Transverse colon (tissue), 4 donors: ENCODE data around the gene NAGS. TPM values are rescaled to one million over a fixed set of nuclear protein-coding genes. Genes with fewer than 3 reads are reported as not detected.
"Not testable (repeated sequence)": the region's sequence is repeated elsewhere in the genome, so short reads cannot be mapped to it uniquely, and the experiment has no call there.

Experiments used
- DNase-seq: peaks from one replicate; pipeline ENCODE4 v3.0.0-alpha.2; 2019
- H3K27ac ChIP-seq, 4 donors: fragments of 200-600 bp; sonication (generic); 2 replicates each; pipeline ENCODE4 v1.5.1; 2016 to 2018; ENCODE audit warnings: inconsistent platforms in 4 of 4
- H3K27me3 ChIP-seq: fragments of 200-600 bp; sonication (generic); 2 replicates; pipeline ENCODE4 v1.5.1; 2017; ENCODE audit warnings: inconsistent platforms
- H3K36me3 ChIP-seq, 4 donors: fragments of 200-600 bp; sonication (generic); 2 replicates each; pipeline ENCODE4 v1.5.1; 2017 to 2019; ENCODE audit warnings: inconsistent platforms in 4 of 4
- H3K4me1 ChIP-seq, 4 donors: fragments of 200-600 bp; sonication (generic); 2 replicates each; pipeline ENCODE4 v1.5.1; 2017 to 2020; ENCODE audit warnings: inconsistent platforms in 4 of 4
- H3K4me3 ChIP-seq, 4 donors: fragments of 200-600 bp; sonication (generic); 1 replicate in 1 of 4; 2 replicates in 3 of 4; pipeline versions ENCODE4 v1.5.1 to v1.6.1; 2017 to 2019; ENCODE audit warnings: inconsistent platforms in 4 of 4
- H3K9me3 ChIP-seq, 2 donors: fragments of 200-600 bp; sonication (generic); 2 replicates each; pipeline ENCODE4 v1.5.1; 2017 to 2019; ENCODE audit warnings: inconsistent platforms in 2 of 2
- CTCF ChIP-seq, 5 experiments: fragments of 200-600 bp in 3 of 5; fragments of 450-650 bp in 2 of 5; sonication (generic) in 3 of 5; IDR thresholded peaks; 1 replicate in 2 of 5; 2 replicates in 3 of 5; pipeline ENCODE4 v1.5.1; 2016 to 2017; ENCODE audit warnings: antibody characterized with exemption in 5 of 5, inconsistent platforms in 3 of 5, mild to moderate bottlenecking in 2 of 5, moderate library complexity in 1 of 5
- EP300 ChIP-seq: sonication (generic); formaldehyde crosslinking; IDR thresholded peaks from one replicate; pipeline ENCODE4 v1.6.1; 2017; ENCODE audit warnings: antibody characterized with exemption, low read depth
- POLR2A ChIP-seq: fragments of 450-650 bp; IDR thresholded peaks from one replicate; pipeline ENCODE4 v1.6.1; 2016; ENCODE audit warnings: antibody characterized with exemption, mild to moderate bottlenecking, moderate library complexity
- POLR2AphosphoS5 ChIP-seq, 3 donors: sonication (generic); formaldehyde crosslinking; IDR thresholded peaks; one replicate each; pipeline ENCODE4 v1.6.1; 2016; ENCODE audit warnings: antibody characterized with exemption in 3 of 3
- WGBS, 2 donors: methylation state at CpG; one replicate each; pipeline ENCODE4 v1.1.5; 2018; ENCODE audit warnings: low coverage in 1 of 2; 5-methylcytosine and 5-hydroxymethylcytosine counted together
- in situ Hi-C, 4 donors: fragments of 200-750 bp; cut with MboI; loops; one replicate each; pipeline versions ENCODE4 v1.15.0 to v1.15.1; 2017; ENCODE audit warnings: low sequenced_read_pairs in 3 of 4, low pct_ligation_motif_present in 1 of 4, low pct_unique_long_range_greater_than_20kb in 1 of 4
- intact Hi-C: fragments of 100-400 bp; cut with DNase I; formaldehyde crosslinking; loops from one replicate; pipeline ENCODE4 v1.15.1; 2023; ENCODE audit warnings: low total_unique reads
- total RNA-seq, 4 donors: library from RNA; depleted of rRNA; stranded (reverse); fragments of >200 nt; gene quantifications; one replicate each; pipeline ENCODE4 v1.1.0, GENCODE V29; 2016

Gene NAGS
- total RNA-seq, 4 donors from 2014 or later, result 3.0 to 46.3 (median 17.7) TPM

GRCh38 chr17:43994272-43995149 lies 9.9 kb upstream of the NAGS start:
- Histone ChIP-seq H3K4me1 (peaks cover 4 to 8% (median 7%) of the 10 kb centered on the region in 4 donors), H3K36me3 (no peaks in the 10 kb centered on the region), H3K27ac (no peak overlapping the region), H3K27me3 (peaks cover 43% of the 10 kb centered on the region), H3K4me3 (peak overlapping the region in 1 of 4 donors; percentile 18), H3K9me3 (no peaks in the 10 kb centered on the region)
- in situ Hi-C loops (loop anchor here in 3 of 4 donors (10.0 to 25.0 kb wide), 2 partner anchors 50 to 107 kb away; partner anchors contain the start of gene PPY (in 3 of the 3)), intact Hi-C loops (no loop called here)
- WGBS, 2 donors, result 7% methylated on average over 52 of the region's 52 CpGs; no CpG with 5 or more reads in 1 of the 2 donors
- TF ChIP-seq POLR2AphosphoS5 (IDR thresholded peaks at IDR 0.05) (no peak), POLR2A (no peak), EP300 (no peak), CTCF (IDR thresholded peaks at IDR 0.05) (peak; percentile 88 to 91 (median 90))
- peak; percentile 60 for DNase-seq

- TF ChIP-seq CTCF (IDR thresholded peaks at IDR 0.05), result peak in 2 of 5 experiments; percentile 4 to 9
- TF ChIP-seq POLR2AphosphoS5 (IDR thresholded peaks at IDR 0.05), result no peak
- no peaks in the 10 kb centered on the region for H3K36me3 ChIP-seq
- intact Hi-C loops (no loop called here), in situ Hi-C loops (loop anchor here in 3 of 4 donors (10.0 to 25.0 kb wide), 2 partner anchors 50 to 108 kb away; partner anchors contain the start of gene PPY (in 3 of the 3))
- H3K27ac ChIP-seq, result no peak overlapping the region
- H3K9me3 ChIP-seq, result no peaks in the 10 kb centered on the region
- peaks cover 4 to 8% (median 7%) of the 10 kb centered on the region in 4 donors for H3K4me1 ChIP-seq
- H3K4me3 ChIP-seq, result no peak overlapping the region
- WGBS, 2 donors, result 17% methylated on average over 12 of the region's 12 CpGs; no CpG with 5 or more reads in 1 of the 2 donors
- no peak for DNase-seq
- peaks cover 43% of the 10 kb centered on the region for H3K27me3 ChIP-seq
These were observed 9.3 kb upstream of the NAGS start for GRCh38 chr17:43995150-43995471.

DNA sequence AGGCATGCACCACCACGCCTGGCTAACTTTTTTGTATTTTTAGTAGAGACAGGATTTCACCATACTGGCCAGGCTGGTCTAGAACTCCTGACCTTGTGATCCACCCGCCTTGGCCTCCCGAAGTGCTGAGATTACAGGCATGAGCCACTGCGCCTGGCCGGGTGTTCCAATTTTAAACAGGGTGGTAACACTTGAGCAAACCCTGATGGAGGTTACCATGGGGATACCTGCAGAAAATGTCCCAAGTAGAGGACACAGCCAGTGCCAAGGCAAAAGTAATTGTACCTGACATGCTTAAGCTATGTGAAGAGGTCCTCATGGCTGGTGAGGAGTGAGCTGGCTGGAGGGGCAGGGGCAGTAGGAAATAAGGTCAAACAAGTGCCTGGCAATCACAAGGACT lies 7.2 kb upstream of the NAGS start:
- DNase-seq, H3K4me1 ChIP-seq, H3K36me3 ChIP-seq, H3K4me3 ChIP-seq, H3K27ac ChIP-seq, H3K9me3 ChIP-seq, intact Hi-C loops: not testable (repeated sequence)
- peaks cover 43% of the 10 kb centered on the region for H3K27me3 ChIP-seq
- in situ Hi-C loops, result loop anchor here in 3 of 4 donors (10.0 to 25.0 kb wide), 2 partner anchors 52 to 110 kb away; partner anchors contain the start of gene PPY (in 3 of the 3)
- 85% methylated on average over 5 of the region's 5 CpGs; no CpG with 5 or more reads in 1 of the 2 donors for WGBS, 2 donors

DNA sequence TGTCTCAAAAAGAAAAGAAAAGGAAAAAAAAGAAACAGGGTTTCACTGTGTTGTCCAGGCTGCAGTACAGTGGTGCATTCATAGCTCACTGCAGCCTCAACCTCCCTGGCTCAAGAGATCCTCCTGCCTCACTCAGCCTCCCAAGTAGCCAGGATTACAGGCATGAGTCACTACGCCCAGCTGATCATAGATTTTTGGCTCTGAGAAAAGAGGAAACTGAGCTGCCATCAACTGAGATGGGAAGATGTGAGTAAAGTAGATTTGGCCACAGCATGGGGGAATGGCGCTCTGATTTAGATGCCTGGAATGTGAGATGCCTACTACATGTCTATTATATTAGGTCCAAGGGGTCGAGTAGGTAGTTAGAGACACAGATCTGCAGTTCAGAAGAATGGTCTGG lies 5.9 kb upstream of the NAGS start:
- DNase-seq, result no peak
- Histone ChIP-seq H3K4me3 (no peak overlapping the region), H3K9me3 (no peaks in the 10 kb centered on the region), H3K27me3 (peaks cover 37% of the 10 kb centered on the region), H3K36me3 (no peaks in the 10 kb centered on the region), H3K4me1 (peaks cover 4 to 8% (median 7%) of the 10 kb centered on the region in 4 donors), H3K27ac (no peak overlapping the region)
- in situ Hi-C loops, result loop anchor here in 3 of 4 donors (10.0 to 25.0 kb wide), 2 partner anchors 54 to 111 kb away; partner anchors contain the start of gene PPY (in 3 of the 3)
- intact Hi-C loops, result no loop called here
- 72 to 100% methylated on average over 2 to 3 of the region's 3 CpGs for WGBS, 2 donors
- TF ChIP-seq CTCF (IDR thresholded peaks at IDR 0.05) (no peak), EP300 (no peak), POLR2A (no peak), POLR2AphosphoS5 (IDR thresholded peaks at IDR 0.05) (no peak)
